Upper lobe of left lung (tissue), 4 donors: Measurements from ENCODE around the gene ALS2.

Experiments used
- CTCF ChIP-seq, 6 experiments: fragments of 450-650 bp in 4 of 6; fragments of 200-600 bp in 2 of 6; sonication (generic) in 2 of 6; IDR thresholded peaks; one replicate each; pipeline ENCODE4 v1.5.1; 2016 to 2019; ENCODE audit warnings: antibody characterized with exemption in 6 of 6
- EP300 ChIP-seq, 4 donors: sonication (generic); formaldehyde crosslinking; IDR thresholded peaks; one replicate each; pipeline ENCODE4 v1.5.1; 2017; ENCODE audit warnings: antibody characterized with exemption in 4 of 4, control low read depth in 2 of 4
- POLR2A ChIP-seq, 4 donors: fragments of 450-650 bp; IDR thresholded peaks; one replicate each; pipeline ENCODE4 v1.5.1; 2016 to 2017; ENCODE audit warnings: antibody characterized with exemption in 4 of 4, mild to moderate bottlenecking in 2 of 4
- POLR2AphosphoS5 ChIP-seq, 2 donors: sonication (generic); formaldehyde crosslinking; IDR thresholded peaks; one replicate each; pipeline ENCODE4 v1.5.1; 2017; ENCODE audit warnings: antibody characterized with exemption in 2 of 2

- TF ChIP-seq CTCF (IDR thresholded peaks at IDR 0.05) (no peak), POLR2AphosphoS5 (IDR thresholded peaks at IDR 0.05) (no peak), POLR2A (IDR thresholded peaks at IDR 0.05) (no peak), EP300 (IDR thresholded peaks at IDR 0.05) (no peak)
Measured at GRCh38 chr2:201828220-201828619, 47.5 kb upstream of the ALS2 start.
